ENCODE results near the gene ATXN2. TPM values are rescaled to one million over a fixed set of nuclear protein-coding genes. Genes with fewer than 3 reads are reported as not detected.

Gene ATXN2
- total RNA-seq, 1 experiment from 2014 or later = 72.9 TPM

DNA sequence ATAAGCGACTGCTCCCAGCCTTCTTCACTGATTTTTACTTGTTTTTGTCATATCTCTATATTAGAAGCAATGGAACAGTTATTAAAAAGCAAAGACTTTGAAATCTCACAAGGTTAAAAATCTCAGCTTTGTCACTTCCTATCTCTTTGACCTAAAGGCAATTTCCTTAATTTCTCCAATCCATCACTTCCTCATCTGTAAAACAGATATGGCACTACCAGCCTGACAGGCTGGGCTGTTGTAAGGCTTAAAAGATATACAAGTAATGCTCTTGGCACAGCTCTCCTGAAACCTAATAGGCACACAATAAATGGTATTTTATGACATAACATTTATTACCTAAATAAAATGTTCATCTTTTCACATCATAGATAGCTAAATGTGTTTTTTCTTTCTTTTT, 25.6 kb downstream of the ATXN2 start:
- H3K4me3 Mint-ChIP-seq = no peak overlapping the region
- H3K4me2 ChIP-seq (ENCODE audit: insufficient read depth, insufficient read length, low read length) = no peak overlapping the region
- H2AK5ac ChIP-seq (ENCODE audit: insufficient read length, low read length) = no peak overlapping the region
- H3K4me1 Mint-ChIP-seq = peaks cover 15 to 19% of the 10 kb centered on the region in 2 experiments
- H3K27ac Mint-ChIP-seq = peak overlapping the region in 1 of 3 experiments; percentile 50; a peak in 1 of 7 replicates
- H3K27me3 Mint-ChIP-seq (ENCODE audit: low read depth) = no peaks in the 10 kb centered on the region
- no peaks in the 10 kb centered on the region for H3K9me3 ChIP-seq (ENCODE audit: control insufficient read depth, low read depth, low read length)
- peaks cover 3% of the 10 kb centered on the region; the same call in 1 of the 2 replicates for H3K4me1 ChIP-seq (ENCODE audit: insufficient read depth, low read length)
- H3K9ac ChIP-seq (ENCODE audit: extremely low read depth, insufficient read length, low read length) = no peak overlapping the region
- H3K18ac ChIP-seq (ENCODE audit: insufficient read length, low read depth, low read length) = no peak overlapping the region
- H3K36me3 Mint-ChIP-seq (ENCODE audit: insufficient read depth in 1 of 3, low read depth in 3 of 3) = peaks cover 0 to 4% (median 3%) of the 10 kb centered on the region in 3 experiments; a peak in 2 of 7 replicates
- H3K9me3 Mint-ChIP-seq = no peaks in the 10 kb centered on the region
- no peak overlapping the region for H3K4ac ChIP-seq (ENCODE audit: low read depth, low read length)
- H4K20me1 ChIP-seq (ENCODE audit: control insufficient read depth, insufficient read depth, insufficient read length) = no peaks in the 10 kb centered on the region
- H3K27ac ChIP-seq (ENCODE audit: insufficient read length, low read depth, low read length) = no peak overlapping the region
- H2BK5ac ChIP-seq (ENCODE audit: insufficient read length, low read length) = no peak overlapping the region
- H2BK120ac ChIP-seq (ENCODE audit: low read depth, low read length, poor library complexity, severe bottlenecking) = no peak overlapping the region
- H2BK12ac ChIP-seq (ENCODE audit: insufficient read length, low read depth, low read length) = no peak overlapping the region
- no peak overlapping the region for H3K23ac ChIP-seq (ENCODE audit: insufficient read length, low read depth, low read length)
- H2AFZ ChIP-seq (ENCODE audit: low read length) = no peak overlapping the region
- no peak for DNase-seq
- H3T11ph ChIP-seq (ENCODE audit: low read length) = no peak overlapping the region
- no peak overlapping the region for H4K8ac ChIP-seq (replicated peaks; ENCODE audit: insufficient read length, low read depth, low read length)
- H4K5ac ChIP-seq (ENCODE audit: insufficient read length, low read depth, low read length) = no peak overlapping the region
- H2BK15ac ChIP-seq (ENCODE audit: low read depth, low read length) = no peak overlapping the region
- no peak overlapping the region for H3K56ac ChIP-seq (ENCODE audit: insufficient read length, low read depth, low read length)
- H3K79me2 ChIP-seq (ENCODE audit: insufficient read depth, low read length) = peaks cover 12% of the 10 kb centered on the region; the same call in 1 of the 2 replicates
- no peak for TF ChIP-seq CTCF (conservative IDR thresholded peaks at IDR 0.05)
- H3K14ac ChIP-seq (ENCODE audit: insufficient read depth, low read length) = no peak overlapping the region
- H3K23me2 ChIP-seq (ENCODE audit: insufficient read length, low read depth, low read length, poor library complexity, severe bottlenecking) = no peaks in the 10 kb centered on the region
- H2BK20ac ChIP-seq (ENCODE audit: low read depth, low read length, poor library complexity, severe bottlenecking) = no peak overlapping the region
- peaks cover 9% of the 10 kb centered on the region for H3K79me1 ChIP-seq (ENCODE audit: insufficient read depth, low read depth, low read length, poor library complexity, severe bottlenecking)
- no peak overlapping the region for H4K91ac ChIP-seq (ENCODE audit: insufficient read length, low read depth, low read length)
- no CpG with 5 or more reads among the region's 1 CpG for WGBS (ENCODE audit: extremely low coverage, insufficient read length, low lambda C conversion rate)
- H3K27me3 ChIP-seq (ENCODE audit: insufficient read depth, low read length) = no peaks in the 10 kb centered on the region

Measured in H9 (cell line).